ENCODE measurements around the gene CLDN9.

Gene CLDN9

DNA sequence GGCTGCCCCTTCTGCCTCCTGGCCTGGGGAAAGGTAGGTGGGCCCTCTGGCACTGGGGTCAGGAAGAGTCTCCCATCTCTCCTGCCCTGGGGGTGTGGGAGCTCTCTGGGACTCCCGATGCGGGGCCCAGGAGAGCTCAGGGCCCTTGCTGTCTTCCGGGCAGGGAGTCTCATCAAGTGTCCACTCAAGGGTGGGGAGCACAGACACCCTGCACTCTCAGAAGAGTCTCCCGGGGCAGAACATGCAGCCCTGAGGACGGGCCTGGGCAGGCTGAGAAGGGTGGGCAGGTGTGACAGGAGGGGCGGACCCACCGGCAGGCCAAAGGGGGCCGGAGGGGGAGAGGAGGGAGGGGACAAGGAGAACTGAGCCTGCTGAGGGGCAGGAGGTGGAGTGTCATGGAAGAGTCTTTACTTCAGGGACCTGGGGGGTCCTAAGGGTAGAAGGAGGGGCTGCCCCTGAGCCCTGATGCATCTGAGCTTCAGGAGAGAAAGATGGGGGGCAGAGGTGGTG is 24.1 kb upstream of the CLDN9 start:
- TF ChIP-seq POLR2AphosphoS5 (IDR thresholded peaks at IDR 0.05; ENCODE audit: low read depth, low read length) (no peak), FOXP2 (optimal IDR thresholded peaks at IDR 0.05; ENCODE audit: borderline replicate concordance, extremely low read depth, extremely low read length, insufficient read depth) (no peak), TAF1 (IDR thresholded peaks at IDR 0.05; ENCODE audit: borderline replicate concordance, insufficient read depth, low read length) (no peak), SIN3A (IDR thresholded peaks at IDR 0.05; ENCODE audit: borderline replicate concordance, insufficient read depth, low read length) (no peak), REST (IDR thresholded peaks at IDR 0.05; ENCODE audit: insufficient read depth in 1 of 2, low read depth in 2 of 2, low read length in 2 of 2) (no peak)

DNA sequence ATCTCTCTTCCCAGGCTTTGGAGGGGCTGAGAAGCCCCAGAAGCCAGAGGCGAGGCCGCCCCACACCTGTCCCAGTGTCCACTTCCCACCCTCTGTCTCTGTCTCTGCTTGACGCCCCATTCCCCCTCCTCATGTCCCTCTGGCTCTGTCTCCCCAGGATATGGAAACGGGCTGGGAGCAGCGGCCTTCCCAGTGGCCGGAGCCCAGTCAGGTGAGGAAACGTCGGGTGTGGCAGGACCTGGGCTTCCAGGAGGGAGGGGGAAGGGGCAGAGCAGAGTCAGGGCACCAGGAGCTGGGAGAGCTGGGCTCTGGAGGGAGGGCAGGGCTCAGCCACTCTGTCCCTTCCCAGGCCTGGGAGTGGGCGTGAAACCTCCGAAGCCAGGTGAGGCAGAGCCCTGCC is 21.8 kb upstream of the CLDN9 start:
- TF ChIP-seq SIN3A (IDR thresholded peaks at IDR 0.05; ENCODE audit: borderline replicate concordance, insufficient read depth, low read length) (no peak), REST (IDR thresholded peaks at IDR 0.05; ENCODE audit: insufficient read depth in 1 of 2, low read depth in 2 of 2, low read length in 2 of 2) (no peak), POLR2AphosphoS5 (IDR thresholded peaks at IDR 0.05; ENCODE audit: low read depth, low read length) (no peak), TAF1 (IDR thresholded peaks at IDR 0.05; ENCODE audit: borderline replicate concordance, insufficient read depth, low read length) (no peak), FOXP2 (optimal IDR thresholded peaks at IDR 0.05; ENCODE audit: borderline replicate concordance, extremely low read depth, extremely low read length, insufficient read depth) (no peak)

- TF ChIP-seq REST (IDR thresholded peaks at IDR 0.05; ENCODE audit: insufficient read depth in 1 of 2, low read depth in 2 of 2, low read length in 2 of 2) (no peak), POLR2AphosphoS5 (IDR thresholded peaks at IDR 0.05; ENCODE audit: low read depth, low read length) (no peak), TAF1 (IDR thresholded peaks at IDR 0.05; ENCODE audit: borderline replicate concordance, insufficient read depth, low read length) (no peak), FOXP2 (optimal IDR thresholded peaks at IDR 0.05; ENCODE audit: borderline replicate concordance, extremely low read depth, extremely low read length, insufficient read depth) (no peak), SIN3A (IDR thresholded peaks at IDR 0.05; ENCODE audit: borderline replicate concordance, insufficient read depth, low read length) (no peak)
These were observed 21.0 kb upstream of the CLDN9 start for GRCh38 chr16:2991566-2992261.

DNA sequence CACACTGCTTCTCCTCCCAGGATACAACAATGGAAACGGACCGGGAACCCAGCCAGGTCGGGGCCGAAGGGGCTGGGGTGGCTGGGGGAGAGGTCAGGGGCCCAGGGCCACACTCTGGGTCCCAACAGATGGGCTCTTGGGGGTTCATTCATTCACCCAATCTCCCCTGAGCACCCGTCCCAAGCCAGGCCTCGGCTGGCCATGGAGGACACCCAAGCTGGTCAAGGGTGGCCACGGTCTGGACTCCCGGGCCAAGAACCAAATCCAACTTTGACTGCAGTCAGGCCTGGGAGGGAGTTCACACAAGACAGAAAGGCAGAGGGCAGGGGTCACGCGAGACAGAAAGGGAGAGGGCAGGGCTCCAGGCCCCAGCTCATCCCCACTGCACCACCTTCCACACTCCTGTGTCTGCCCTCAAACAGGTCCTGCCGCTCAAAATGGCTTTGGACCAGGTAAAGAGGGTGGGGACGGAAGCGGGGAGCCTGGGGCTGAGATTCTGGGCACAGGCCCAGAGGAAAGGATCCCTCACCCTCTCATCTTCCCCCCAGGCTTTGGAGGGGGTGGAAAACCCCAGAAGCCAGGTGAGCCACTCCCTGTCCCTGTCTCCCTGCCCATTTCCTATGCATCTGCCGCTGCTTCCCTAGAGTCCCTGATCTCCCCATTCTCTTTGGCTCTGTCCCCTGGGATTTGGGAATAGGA is 20.2 kb upstream of the CLDN9 start:
- TF ChIP-seq FOXP2 (optimal IDR thresholded peaks at IDR 0.05; ENCODE audit: borderline replicate concordance, extremely low read depth, extremely low read length, insufficient read depth) (no peak), SIN3A (IDR thresholded peaks at IDR 0.05; ENCODE audit: borderline replicate concordance, insufficient read depth, low read length) (no peak), TAF1 (IDR thresholded peaks at IDR 0.05; ENCODE audit: borderline replicate concordance, insufficient read depth, low read length) (no peak), REST (IDR thresholded peaks at IDR 0.05; ENCODE audit: insufficient read depth in 1 of 2, low read depth in 2 of 2, low read length in 2 of 2) (no peak), POLR2AphosphoS5 (IDR thresholded peaks at IDR 0.05; ENCODE audit: low read depth, low read length) (no peak)

All from PFSK-1 (cell line).